Memory B cell (primary cell): ENCODE results near the gene NFATC2.

Source experiments
- ATAC-seq: fragments of 150-1000 bp; cut with Tn5 transposase; 2 replicates; pipeline ENCODE4 v1.10.0; 2021; ENCODE audit warnings: low read depth, mild to moderate bottlenecking, moderate library complexity
- DNase-seq, 2 donors: peaks; one replicate each; pipeline ENCODE4 v3.0.0; 2022; ENCODE audit warnings: low spot score in 2 of 2
- H3K27ac Mint-ChIP-seq: one replicate; pipeline ENCODE4 v1.8.0; 2022; ENCODE audit warnings: mild to moderate bottlenecking, moderate library complexity, mixed read lengths
- H3K27me3 Mint-ChIP-seq: one replicate; pipeline ENCODE4 v1.8.0; 2022; ENCODE audit warnings: mixed read lengths
- H3K36me3 Mint-ChIP-seq: one replicate; pipeline ENCODE4 v1.8.0; 2022; ENCODE audit warnings: mild to moderate bottlenecking, mixed read lengths
- H3K4me1 Mint-ChIP-seq: one replicate; pipeline ENCODE4 v1.8.0; 2022; ENCODE audit warnings: mixed read lengths
- H3K4me3 Mint-ChIP-seq: one replicate; pipeline ENCODE4 v1.8.0; 2022; ENCODE audit warnings: mild to moderate bottlenecking, moderate library complexity, mixed read lengths
- H3K9me3 Mint-ChIP-seq: one replicate; pipeline ENCODE4 v1.8.0; 2022; ENCODE audit warnings: mixed read lengths

Gene NFATC2

GRCh38 chr20:51526754-51527153, 15.8 kb downstream of the NFATC2 start:
- H3K36me3 Mint-ChIP-seq: peaks cover 14% of the 10 kb centered on the region
- no peaks in the 10 kb centered on the region for H3K9me3 Mint-ChIP-seq
- H3K4me1 Mint-ChIP-seq: peaks cover 62% of the 10 kb centered on the region
- H3K27ac Mint-ChIP-seq: peak overlapping the region; percentile 97
- peak overlapping the region; percentile 49 for H3K4me3 Mint-ChIP-seq
- H3K27me3 Mint-ChIP-seq: no peaks in the 10 kb centered on the region
- no peak for ATAC-seq
- DNase-seq: no peak

- Mint-ChIP-seq H3K27ac (peak overlapping the region; percentile 97), H3K9me3 (no peaks in the 10 kb centered on the region), H3K27me3 (no peaks in the 10 kb centered on the region), H3K4me3 (peak overlapping the region; percentile 81), H3K36me3 (peaks cover 14% of the 10 kb centered on the region), H3K4me1 (peaks cover 55% of the 10 kb centered on the region)
- ATAC-seq (no peak), DNase-seq (no peak)
These were observed 16.4 kb downstream of the NFATC2 start for GRCh38 chr20:51526106-51526470.

- ATAC-seq (peak; percentile 76), DNase-seq (peak in 1 of 2 donors; percentile 44)
- peak overlapping the region; percentile 81 for H3K4me3 Mint-ChIP-seq
- H3K9me3 Mint-ChIP-seq: no peaks in the 10 kb centered on the region
- H3K27me3 Mint-ChIP-seq: no peaks in the 10 kb centered on the region
- peak overlapping the region; percentile 97 for H3K27ac Mint-ChIP-seq
- peaks cover 14% of the 10 kb centered on the region for H3K36me3 Mint-ChIP-seq
- peaks cover 50% of the 10 kb centered on the region for H3K4me1 Mint-ChIP-seq
These were observed 17.0 kb downstream of the NFATC2 start for GRCh38 chr20:51525241-51526105.

GRCh38 chr20:51523276-51524013, 19.1 kb downstream of the NFATC2 start:
- Mint-ChIP-seq H3K27ac (peak overlapping the region; percentile 97), H3K27me3 (no peaks in the 10 kb centered on the region), H3K4me3 (no peak overlapping the region), H3K9me3 (no peaks in the 10 kb centered on the region), H3K36me3 (peaks cover 17% of the 10 kb centered on the region), H3K4me1 (peaks cover 42% of the 10 kb centered on the region)
- ATAC-seq (no peak), DNase-seq (no peak)

GRCh38 chr20:51522207-51522606, 20.3 kb downstream of the NFATC2 start:
- Mint-ChIP-seq H3K4me3 (no peak overlapping the region), H3K4me1 (peaks cover 39% of the 10 kb centered on the region), H3K27ac (peak overlapping the region; percentile 28), H3K36me3 (peaks cover 22% of the 10 kb centered on the region), H3K27me3 (no peaks in the 10 kb centered on the region), H3K9me3 (no peaks in the 10 kb centered on the region)
- ATAC-seq (no peak), DNase-seq (no peak)

GRCh38 chr20:51517839-51518238, 24.7 kb downstream of the NFATC2 start:
- no peak overlapping the region for H3K27ac Mint-ChIP-seq
- peaks cover 19% of the 10 kb centered on the region for H3K4me1 Mint-ChIP-seq
- ATAC-seq: no peak
- H3K27me3 Mint-ChIP-seq: no peaks in the 10 kb centered on the region
- H3K36me3 Mint-ChIP-seq: peaks cover 40% of the 10 kb centered on the region
- no peak overlapping the region for H3K4me3 Mint-ChIP-seq
- DNase-seq: no peak
- H3K9me3 Mint-ChIP-seq: no peaks in the 10 kb centered on the region

- H3K4me1 Mint-ChIP-seq: peaks cover 22% of the 10 kb centered on the region
- H3K27ac Mint-ChIP-seq: no peak overlapping the region
- H3K36me3 Mint-ChIP-seq: peaks cover 42% of the 10 kb centered on the region
These were observed 25.7 kb downstream of the NFATC2 start for GRCh38 chr20:51516855-51517254.

GRCh38 chr20:51514836-51515235, 27.7 kb downstream of the NFATC2 start:
- Mint-ChIP-seq H3K36me3 (peaks cover 44% of the 10 kb centered on the region), H3K4me1 (peaks cover 27% of the 10 kb centered on the region), H3K9me3 (no peaks in the 10 kb centered on the region), H3K4me3 (no peak overlapping the region), H3K27ac (no peak overlapping the region), H3K27me3 (no peaks in the 10 kb centered on the region)
- DNase-seq: no peak
- ATAC-seq: no peak

More at GRCh38 chr20:51516855-51517254, 25.7 kb downstream of the NFATC2 start:
- ATAC-seq (no peak), DNase-seq (no peak)
- no peaks in the 10 kb centered on the region for H3K9me3 Mint-ChIP-seq
- no peaks in the 10 kb centered on the region for H3K27me3 Mint-ChIP-seq
- no peak overlapping the region for H3K4me3 Mint-ChIP-seq

- H3K27me3 Mint-ChIP-seq: no peaks in the 10 kb centered on the region
- no peak overlapping the region for H3K4me3 Mint-ChIP-seq
- H3K36me3 Mint-ChIP-seq: peaks cover 46% of the 10 kb centered on the region
- peak; percentile 64 for ATAC-seq
- no peak for DNase-seq
- H3K27ac Mint-ChIP-seq: peak overlapping the region; percentile 10
- no peaks in the 10 kb centered on the region for H3K9me3 Mint-ChIP-seq
- H3K4me1 Mint-ChIP-seq: peaks cover 27% of the 10 kb centered on the region
These were observed 28.3 kb downstream of the NFATC2 start for GRCh38 chr20:51514249-51514648.

GRCh38 chr20:51513545-51513944, 29.0 kb downstream of the NFATC2 start:
- Mint-ChIP-seq H3K4me3 (no peak overlapping the region), H3K9me3 (no peaks in the 10 kb centered on the region), H3K4me1 (peaks cover 32% of the 10 kb centered on the region), H3K27me3 (no peaks in the 10 kb centered on the region), H3K27ac (no peak overlapping the region), H3K36me3 (peaks cover 50% of the 10 kb centered on the region)
- DNase-seq (no peak), ATAC-seq (no peak)

- no peak for DNase-seq
These were observed 29.9 kb downstream of the NFATC2 start for GRCh38 chr20:51512645-51513044.

GRCh38 chr20:51511861-51512619, 30.5 kb downstream of the NFATC2 start:
- DNase-seq: no peak

More at GRCh38 chr20:51512645-51513044, 29.9 kb downstream of the NFATC2 start:
- Mint-ChIP-seq H3K4me1 (peaks cover 26% of the 10 kb centered on the region), H3K27me3 (no peaks in the 10 kb centered on the region), H3K9me3 (no peaks in the 10 kb centered on the region), H3K27ac (peak overlapping the region; percentile 72), H3K36me3 (peaks cover 45% of the 10 kb centered on the region), H3K4me3 (no peak overlapping the region)
- ATAC-seq: no peak

GRCh38 chr20:51510936-51511605, 31.4 kb downstream of the NFATC2 start:
- DNase-seq: no peak
- no peak overlapping the region for H3K4me3 Mint-ChIP-seq
- peaks cover 42% of the 10 kb centered on the region for H3K36me3 Mint-ChIP-seq
- H3K9me3 Mint-ChIP-seq: no peaks in the 10 kb centered on the region
- no peak overlapping the region for H3K27ac Mint-ChIP-seq
- peaks cover 26% of the 10 kb centered on the region for H3K4me1 Mint-ChIP-seq
- H3K27me3 Mint-ChIP-seq: no peaks in the 10 kb centered on the region
- no peak for ATAC-seq

More at GRCh38 chr20:51511861-51512619, 30.5 kb downstream of the NFATC2 start:
- H3K36me3 Mint-ChIP-seq: peaks cover 46% of the 10 kb centered on the region
- ATAC-seq: no peak
- no peaks in the 10 kb centered on the region for H3K27me3 Mint-ChIP-seq
- H3K9me3 Mint-ChIP-seq: no peaks in the 10 kb centered on the region
- peak overlapping the region; percentile 72 for H3K27ac Mint-ChIP-seq
- peaks cover 26% of the 10 kb centered on the region for H3K4me1 Mint-ChIP-seq
- no peak overlapping the region for H3K4me3 Mint-ChIP-seq
